HepG2 (cell line): ENCODE measurements around the gene SOCS7. TPM values are rescaled to one million over a fixed set of nuclear protein-coding genes. Genes with fewer than 3 reads are reported as not detected.

Experiments used
- ATAC-seq: fragments of 200-7000 bp; cut with Tn5 transposase; 3 replicates; pipeline ENCODE4 v1.9.1; 2020; ENCODE audit warnings: mild to moderate bottlenecking, moderate library complexity
- BruUV-seq: library from RNA; stranded (reverse); fragments of 400-500 nt; replicated peaks from 2 replicates; lab custom pipeline; 2021; lab: Mats Ljungman, UMichigan
- CTCF ChIA-PET: fragments of 300-600 bp; formaldehyde crosslinking; extraction: SDS; loops from one replicate; lab custom pipeline; 2021; ENCODE audit warnings: low total read pairs, inconsistent platforms, low intra/inter-chr PET ratio; lab: Yijun Ruan, JAX
- POLR2A ChIA-PET: fragments of 350-600 bp; sonication (Branson Sonifier 250); formaldehyde crosslinking; loops from one replicate; lab custom pipeline; 2020; ENCODE audit warnings: antibody characterized with exemption, inconsistent platforms; lab: Yijun Ruan, JAX
- DNase-seq: peaks from one replicate; pipeline ENCODE4 v3.0.0-alpha.2; 2015; ENCODE audit warnings: low spot score
- FAIRE-seq: peaks from 3 replicates; lab custom pipeline; 2011; peaks lifted over from hg19 to GRCh38; lab: Jason Lieb, UNC
- H2AFZ ChIP-seq: one replicate; pipeline ENCODE4 v1.6.1; 2011; ENCODE audit warnings: low read length, inconsistent platforms
- H3K27ac ChIP-seq: fragments of 300-600 bp; 3 replicates; pipeline ENCODE4 v1.8.0; 2011; ENCODE audit warnings: mixed run types, mild to moderate bottlenecking, mixed read lengths, low read length, inconsistent platforms; ENCODE audit not compliant: insufficient read depth; ENCODE audit errors: extremely low read length
- H3K27me3 ChIP-seq, 2 experiments: fragments of 200-600 bp in 1 of 2; 2 replicates in 1 of 2; 3 replicates in 1 of 2; pipeline versions ENCODE4 v1.6.0 to v1.8.0; 2011; ENCODE audit warnings: low read length in 2 of 2, mild to moderate bottlenecking in 2 of 2, moderate library complexity in 2 of 2, inconsistent platforms in 1 of 2; ENCODE audit not compliant: insufficient read depth in 2 of 2, control insufficient read depth in 1 of 2
- H3K36me3 ChIP-seq, 2 experiments: fragments of 200-600 bp in 1 of 2; replicated peaks in 1 of 2; 2 replicates in 1 of 2; 3 replicates in 1 of 2; pipeline versions ENCODE4 v1.5.1 to v1.8.0; 2011; ENCODE audit warnings: low read length in 2 of 2, inconsistent platforms in 1 of 2; ENCODE audit not compliant: insufficient read depth in 2 of 2, control insufficient read depth in 1 of 2
- H3K4me1 ChIP-seq: 2 replicates; pipeline ENCODE4 v1.5.1; 2012; ENCODE audit warnings: low read length, inconsistent platforms; ENCODE audit not compliant: insufficient read depth
- H3K4me2 ChIP-seq: 2 replicates; pipeline ENCODE4 v1.6.0; 2011; ENCODE audit warnings: low read depth, low read length, inconsistent platforms
- H3K4me3 ChIP-seq, 3 experiments: fragments of 200-600 bp in 1 of 3; sonication (generic), shearing (Covaris generic) in 1 of 3; replicated peaks in 1 of 3; 2 replicates each; pipeline ENCODE4 v1.5.1; 2011 to 2016; ENCODE audit warnings: low read length in 3 of 3, inconsistent platforms in 2 of 3, low read depth in 2 of 3, mild to moderate bottlenecking in 2 of 3, control low read depth in 1 of 3, mixed read lengths in 1 of 3; ENCODE audit not compliant: insufficient read depth in 1 of 3
- H3K79me2 ChIP-seq: one replicate; pipeline ENCODE4 v1.6.1; 2011; ENCODE audit warnings: low read length, inconsistent platforms; ENCODE audit not compliant: insufficient read depth
- H3K9ac ChIP-seq: 2 replicates; pipeline ENCODE4 v1.6.0; 2011; ENCODE audit warnings: mild to moderate bottlenecking, low read depth, low read length, inconsistent platforms; ENCODE audit not compliant: insufficient read depth
- H3K9me3 ChIP-seq: 2 replicates; pipeline ENCODE4 v1.5.1; 2012; ENCODE audit warnings: mild to moderate bottlenecking, low read length
- H4K20me1 ChIP-seq: 2 replicates; pipeline ENCODE4 v1.6.0; 2011; ENCODE audit warnings: inconsistent platforms, mild to moderate bottlenecking, low read length, moderate library complexity; ENCODE audit not compliant: insufficient read depth
- GTF3A ChIP-seq: sonication (generic); formaldehyde crosslinking; conservative IDR thresholded peaks from 2 replicates; pipeline ENCODE4 v1.4.0; 2020; ENCODE audit warnings: mild to moderate bottlenecking, missing genetic modification reagents
- HBP1 ChIP-seq: IDR thresholded peaks from 2 replicates; pipeline ENCODE4 v1.6.1; 2016; ENCODE audit warnings: low read depth, control low read depth
- HMG20B ChIP-seq: conservative IDR thresholded peaks from 2 replicates; pipeline ENCODE4 v1.6.1; 2016; ENCODE audit warnings: missing genetic modification reagents, missing compliant biosample characterization
- KAT2B ChIP-seq: fragments of 150-350 bp; IDR thresholded peaks from 2 replicates; pipeline ENCODE4 v1.6.1; 2014; ENCODE audit warnings: low read depth, low read length, borderline replicate concordance
- NFE2 ChIP-seq: sonication (generic); formaldehyde crosslinking; IDR thresholded peaks from 2 replicates; pipeline ENCODE4 v1.4.0; 2020; ENCODE audit warnings: missing genetic modification reagents
- NONO ChIP-seq, 2 experiments: fragments of 450-650 bp in 1 of 2; sonication (generic) in 1 of 2; formaldehyde crosslinking in 1 of 2; IDR thresholded peaks in 1 of 2; conservative IDR thresholded peaks in 1 of 2; 2 replicates each; pipeline versions ENCODE4 v1.6.1 to v1.8.0; 2017 to 2022; ENCODE audit warnings: mild to moderate bottlenecking in 1 of 2, missing genetic modification reagents in 1 of 2, moderate library complexity in 1 of 2
- RAD21 ChIP-seq: fragments of 450-650 bp; formaldehyde crosslinking; IDR thresholded peaks from 2 replicates; pipeline ENCODE4 v1.5.0; 2020; ENCODE audit warnings: mild to moderate bottlenecking
- RFX3 ChIP-seq: IDR thresholded peaks from 2 replicates; pipeline ENCODE4 v1.6.1; 2016; ENCODE audit warnings: missing biosample characterization, missing genetic modification reagents
- SALL1 ChIP-seq: sonication (generic); formaldehyde crosslinking; IDR thresholded peaks from 2 replicates; pipeline ENCODE4 v1.8.0; 2022; ENCODE audit warnings: mild to moderate bottlenecking, missing genetic modification reagents
- U2AF1 ChIP-seq: fragments of 200-400 bp; formaldehyde crosslinking; optimal IDR thresholded peaks from 2 replicates; pipeline ENCODE3; 2017; ENCODE audit warnings: mild to moderate bottlenecking, low read depth, low read length
- ZBTB42 ChIP-seq: sonication (generic); formaldehyde crosslinking; IDR thresholded peaks from 2 replicates; pipeline ENCODE4 v1.5.0; 2020; ENCODE audit warnings: mild to moderate bottlenecking, missing genetic modification reagents
- ZHX1 ChIP-seq: sonication (generic); formaldehyde crosslinking; IDR thresholded peaks from 2 replicates; pipeline ENCODE4 v1.8.1; 2022; ENCODE audit warnings: low read depth, mild to moderate bottlenecking, missing genetic modification reagents
- ZNF256 ChIP-seq: sonication (generic); formaldehyde crosslinking; conservative IDR thresholded peaks from 2 replicates; pipeline ENCODE4 v1.4.0; 2020; ENCODE audit warnings: missing genetic modification reagents
- ZNF34 ChIP-seq: sonication (generic); formaldehyde crosslinking; IDR thresholded peaks from 2 replicates; pipeline ENCODE4 v1.4.0; 2020; ENCODE audit warnings: mild to moderate bottlenecking, missing genetic modification reagents, borderline replicate concordance
- ZNF414 ChIP-seq: sonication (generic); formaldehyde crosslinking; IDR thresholded peaks from 2 replicates; pipeline ENCODE4 v1.5.0; 2020; ENCODE audit warnings: missing genetic modification reagents
- ZNF501 ChIP-seq: sonication (generic); formaldehyde crosslinking; IDR thresholded peaks from 2 replicates; pipeline ENCODE4 v1.5.1; 2020; ENCODE audit warnings: mild to moderate bottlenecking, moderate library complexity, missing genetic modification reagents
- ZNF546 ChIP-seq: sonication (generic); formaldehyde crosslinking; conservative IDR thresholded peaks from 2 replicates; pipeline ENCODE4 v1.8.1; 2023; ENCODE audit warnings: mild to moderate bottlenecking, missing genetic modification reagents
- ZNF607 ChIP-seq: sonication (generic); formaldehyde crosslinking; IDR thresholded peaks from 2 replicates; pipeline ENCODE4 v1.5.1; 2020; ENCODE audit warnings: missing genetic modification reagents, mild to moderate bottlenecking, borderline replicate concordance
- ZNF691 ChIP-seq: sonication (generic); formaldehyde crosslinking; IDR thresholded peaks from 2 replicates; pipeline ENCODE4 v1.4.0; 2020; ENCODE audit warnings: missing genetic modification reagents, low read depth, mild to moderate bottlenecking, borderline replicate concordance
- ZSCAN22 ChIP-seq: sonication (generic); formaldehyde crosslinking; IDR thresholded peaks from 2 replicates; pipeline ENCODE4 v1.4.0; 2020; ENCODE audit warnings: mild to moderate bottlenecking, missing genetic modification reagents
- WGBS: methylation state at CpG from one replicate; pipeline ENCODE4 v1.1.6; 2017; ENCODE audit warnings: low lambda C conversion rate; 5-methylcytosine and 5-hydroxymethylcytosine counted together
- in situ Hi-C: cut with HindIII; loops from 2 replicates; pipeline ENCODE4 v1.10.0; 2017; ENCODE audit warnings: low pct_unique_long_range_greater_than_20kb; ENCODE audit not compliant: extremely low pct_ligation_motif_present
- intact Hi-C: fragments of 100-400 bp; cut with micrococcal nuclease; formaldehyde crosslinking; loops from one replicate; pipeline ENCODE4 v1.10.0; 2022; ENCODE audit not compliant: unreplicated experiment
- polyA plus RNA-seq, 8 experiments: library from polyadenylated mRNA; depleted of rRNA in 3 of 8; stranded (reverse) in 7 of 8; unstranded in 1 of 8; fragments of >200 nt; fragmentation: Illumina TruSeq in 4 of 8; extraction: Trizol in 4 of 8; gene quantifications; 2 replicates each; pipeline versions ENCODE4 v1.2.1 to v1.2.3, GENCODE V29; 2011 to 2016; ENCODE audit warnings: low read depth in 4 of 8, missing spikeins in 1 of 8, mixed read lengths in 1 of 8; ENCODE audit not compliant: insufficient read depth in 1 of 8
- total RNA-seq, 5 experiments: library from RNA; depleted of rRNA; stranded (reverse); fragments of >200 nt; fragmentation: Illumina TruSeq; extraction: Trizol; gene quantifications; 2 replicates each; pipeline ENCODE4 v1.2.3, GENCODE V29; 2016; ENCODE audit warnings: low read depth in 1 of 5

Gene SOCS7
- total and polyA plus RNA-seq, 2 of the 13 experiments (the other 11 are each of a cell fraction or from before 2014, with no cell fraction given), result 19.2 to 24.2 TPM

- no peak; the same call in 2 of the 3 replicates for ATAC-seq
- no peaks in the 10 kb centered on the region for H3K4me1 ChIP-seq
- H3K27ac ChIP-seq, result no peak overlapping the region
- POLR2A ChIA-PET, result interaction anchor here (0.9 kb wide), 1 partner anchor 11 kb away, joined by 5 read pairs; no protein-coding TSS in a partner anchor
- no peaks in the 10 kb centered on the region for H3K9me3 ChIP-seq
- no peak overlapping the region for H3K4me3 ChIP-seq
- DNase-seq, result no peak
- H3K9ac ChIP-seq, result no peak overlapping the region
- peaks cover 15 to 31% of the 10 kb centered on the region in 2 experiments; a peak in 4 of 5 replicates for H3K36me3 ChIP-seq
- H3K27me3 ChIP-seq, result no peaks in the 10 kb centered on the region
- in situ Hi-C loops, result no loop called here
- H3K79me2 ChIP-seq, result no peaks in the 10 kb centered on the region
- intact Hi-C loops, result no loop called here
- WGBS, result 79% methylated on average over 4 of the region's 4 CpGs
- no peaks in the 10 kb centered on the region for H4K20me1 ChIP-seq
- H3K4me2 ChIP-seq, result no peak overlapping the region
- no peak overlapping the region for H2AFZ ChIP-seq
- no peak for TF ChIP-seq ZNF34 (CRISPR knock-in tag)
- no peak for TF ChIP-seq ZSCAN22
- TF ChIP-seq ZNF414 (CRISPR knock-in tag), result no peak
- TF ChIP-seq KAT2B, result no peak
- TF ChIP-seq RFX3 (CRISPR knock-in tag), result no peak
- no peak for TF ChIP-seq ZNF501 (CRISPR knock-in tag)
- TF ChIP-seq NFE2 (CRISPR knock-in tag), result no peak
- TF ChIP-seq GTF3A, result no peak
- TF ChIP-seq ZNF256 (CRISPR knock-in tag), result no peak
- TF ChIP-seq HBP1 (CRISPR knock-in tag), result no peak
- no peak for TF ChIP-seq ZHX1 (CRISPR knock-in tag)
- TF ChIP-seq HMG20B (CRISPR knock-in tag), result no peak
- TF ChIP-seq ZNF691, result no peak
- no peak for TF ChIP-seq ZNF546 (CRISPR knock-in tag)
- no peak for TF ChIP-seq ZNF607 (CRISPR knock-in tag)
- no peak for TF ChIP-seq U2AF1
- TF ChIP-seq NONO (IDR thresholded peaks at IDR 0.05), result no peak
- no peak for TF ChIP-seq NONO (CRISPR knock-in tag; conservative IDR thresholded peaks at IDR 0.05)
- no peak for TF ChIP-seq RAD21
- no peak for TF ChIP-seq ZBTB42 (CRISPR knock-in tag)
- no peak for TF ChIP-seq SALL1
- FAIRE-seq, result no peak
- BruUV-seq, result no TSS peak
- CTCF ChIA-PET, result no interaction called here
Measured at GRCh38 chr17:38403491-38403890, 51.8 kb downstream of the SOCS7 start.
